ENCODE measurements around the gene WNT7A.

WNT7A gene

DNA sequence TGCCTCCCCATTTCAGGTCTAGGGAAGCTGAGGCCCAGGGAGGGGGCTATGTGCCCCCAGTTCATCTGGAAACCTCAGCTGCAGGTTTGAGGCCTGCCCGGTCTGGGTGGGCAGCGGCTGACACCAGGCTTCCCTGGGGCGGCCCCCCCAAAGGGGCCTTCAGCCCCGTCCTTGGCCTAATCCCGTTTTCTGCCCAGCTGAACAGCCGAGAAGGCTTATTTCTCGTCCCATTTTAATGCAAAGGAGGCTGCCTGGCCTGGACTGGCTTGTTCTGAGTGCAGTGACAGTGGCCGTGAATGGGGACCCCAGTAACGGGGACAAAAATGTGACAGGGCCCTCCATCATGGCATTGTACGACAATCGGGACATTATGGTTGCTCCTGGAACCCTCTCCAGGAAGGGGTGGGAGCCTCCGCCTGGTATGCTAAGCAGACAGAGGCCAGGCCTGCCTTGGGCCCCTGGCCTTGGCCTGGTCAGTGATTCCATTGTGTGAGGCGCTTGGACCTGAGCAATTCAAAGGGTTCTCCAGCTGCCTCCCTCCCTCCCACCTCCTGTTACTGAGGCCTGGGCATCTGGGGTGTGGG lies 93.9 kb downstream of the WNT7A start:
- DNase-seq (ENCODE audit: low read depth): no peak
- TF ChIP-seq, protein P1, sequence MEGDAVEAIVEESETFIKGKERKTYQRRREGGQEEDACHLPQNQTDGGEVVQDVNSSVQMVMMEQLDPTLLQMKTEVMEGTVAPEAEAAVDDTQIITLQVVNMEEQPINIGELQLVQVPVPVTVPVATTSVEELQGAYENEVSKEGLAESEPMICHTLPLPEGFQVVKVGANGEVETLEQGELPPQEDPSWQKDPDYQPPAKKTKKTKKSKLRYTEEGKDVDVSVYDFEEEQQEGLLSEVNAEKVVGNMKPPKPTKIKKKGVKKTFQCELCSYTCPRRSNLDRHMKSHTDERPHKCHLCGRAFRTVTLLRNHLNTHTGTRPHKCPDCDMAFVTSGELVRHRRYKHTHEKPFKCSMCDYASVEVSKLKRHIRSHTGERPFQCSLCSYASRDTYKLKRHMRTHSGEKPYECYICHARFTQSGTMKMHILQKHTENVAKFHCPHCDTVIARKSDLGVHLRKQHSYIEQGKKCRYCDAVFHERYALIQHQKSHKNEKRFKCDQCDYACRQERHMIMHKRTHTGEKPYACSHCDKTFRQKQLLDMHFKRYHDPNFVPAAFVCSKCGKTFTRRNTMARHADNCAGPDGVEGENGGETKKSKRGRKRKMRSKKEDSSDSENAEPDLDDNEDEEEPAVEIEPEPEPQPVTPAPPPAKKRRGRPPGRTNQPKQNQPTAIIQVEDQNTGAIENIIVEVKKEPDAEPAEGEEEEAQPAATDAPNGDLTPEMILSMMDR (IDR thresholded peaks at IDR 0.05; ENCODE audit: low read length, missing control alignments): no peak
- H3K4me3 ChIP-seq (replicated peaks; ENCODE audit: low read depth, low read length): no peak overlapping the region

DNA sequence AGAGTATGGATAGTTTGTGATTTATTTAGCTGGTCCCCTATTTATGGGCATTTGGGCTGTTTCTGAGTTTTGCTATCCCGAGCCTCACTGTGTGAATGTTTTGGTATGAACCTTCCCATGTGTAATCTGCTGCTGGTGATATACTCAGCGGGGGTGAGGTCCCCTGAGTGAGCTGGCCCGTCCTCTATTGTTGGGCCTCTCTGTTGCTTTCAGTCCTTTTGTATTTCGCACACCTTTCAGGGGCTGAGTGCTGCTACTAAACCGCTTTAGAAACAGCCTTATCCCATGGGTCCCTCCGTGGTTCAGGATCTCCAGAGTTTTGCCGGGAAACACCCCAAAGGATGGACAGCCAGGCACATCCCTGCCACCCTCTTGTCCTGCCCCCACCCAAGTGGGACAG lies 94.5 kb downstream of the WNT7A start:
- no peak overlapping the region for H3K4me3 ChIP-seq (replicated peaks; ENCODE audit: low read depth, low read length)
- TF ChIP-seq, protein P1 (IDR thresholded peaks at IDR 0.05; ENCODE audit: low read length, missing control alignments): no peak
- no peak for DNase-seq (ENCODE audit: low read depth)

DNA sequence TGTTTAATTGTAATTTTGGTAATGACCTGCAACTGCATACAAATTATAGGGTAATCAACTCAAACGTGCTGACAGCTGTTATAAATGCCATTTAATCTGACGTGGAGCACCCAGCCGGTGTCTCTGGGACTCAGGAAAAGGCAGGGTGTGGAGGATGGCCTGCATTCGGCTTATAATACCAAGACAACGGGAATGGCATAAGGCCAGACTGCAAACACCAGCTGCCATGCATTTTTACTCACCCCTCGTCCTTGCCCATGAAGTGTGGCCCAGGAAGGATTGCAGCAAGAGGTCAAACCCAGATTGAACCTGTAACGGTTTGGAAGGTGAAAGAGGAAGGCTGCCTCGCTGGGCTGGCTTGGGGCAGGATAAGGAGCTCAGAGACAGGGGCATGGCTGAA lies 96.4 kb downstream of the WNT7A start:
- DNase-seq (ENCODE audit: low read depth): no peak
- TF ChIP-seq, protein P1 (IDR thresholded peaks at IDR 0.05; ENCODE audit: low read length, missing control alignments): no peak
- H3K4me3 ChIP-seq (replicated peaks; ENCODE audit: low read depth, low read length): no peak overlapping the region

DNA sequence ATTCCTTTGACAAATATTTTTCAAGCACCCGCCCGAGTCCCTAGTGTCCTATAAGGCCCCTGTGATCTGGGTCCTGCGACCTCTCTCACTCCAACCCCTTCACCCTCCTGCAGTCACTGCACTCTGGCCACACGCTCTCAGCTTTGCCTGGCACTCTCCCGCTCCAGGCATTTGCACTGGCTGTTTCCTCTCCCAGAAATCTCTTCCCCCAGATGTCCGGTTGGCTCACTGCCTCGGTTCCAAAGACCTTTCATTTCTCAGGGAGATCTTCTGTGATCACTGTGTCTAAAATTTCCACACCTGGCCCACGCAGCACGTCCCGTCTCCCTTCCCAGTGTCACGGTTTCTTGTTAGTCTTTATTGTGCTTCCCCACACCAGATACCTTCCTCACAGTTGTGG lies 97.4 kb downstream of the WNT7A start:
- TF ChIP-seq, protein P1 (IDR thresholded peaks at IDR 0.05; ENCODE audit: low read length, missing control alignments): no peak
- H3K4me3 ChIP-seq (replicated peaks; ENCODE audit: low read depth, low read length): no peak overlapping the region
- no peak for DNase-seq (ENCODE audit: low read depth)

DNA sequence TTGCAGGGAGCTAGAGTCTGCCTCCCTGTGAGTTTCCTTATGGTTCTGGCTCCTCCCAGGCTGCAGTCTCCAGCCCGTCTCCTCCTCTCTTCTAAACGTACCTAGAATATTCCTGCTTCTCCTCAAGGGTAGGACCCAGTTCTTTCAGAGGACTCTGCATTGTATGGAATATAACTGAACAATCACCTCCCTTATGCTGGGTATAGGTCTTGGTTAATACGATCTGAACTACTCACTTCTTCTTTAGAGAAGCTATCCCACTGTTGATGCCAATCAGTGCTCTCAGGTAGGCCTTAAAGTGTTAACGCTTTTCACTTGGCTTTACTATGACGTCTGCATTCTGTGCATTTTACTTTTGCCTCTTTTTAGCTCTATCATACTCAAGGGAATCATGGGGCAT lies 98.5 kb downstream of the WNT7A start:
- H3K4me3 ChIP-seq (replicated peaks; ENCODE audit: low read depth, low read length): no peak overlapping the region
- TF ChIP-seq, protein P1 (IDR thresholded peaks at IDR 0.05; ENCODE audit: low read length, missing control alignments): no peak
- no peak for DNase-seq (ENCODE audit: low read depth)

DNA sequence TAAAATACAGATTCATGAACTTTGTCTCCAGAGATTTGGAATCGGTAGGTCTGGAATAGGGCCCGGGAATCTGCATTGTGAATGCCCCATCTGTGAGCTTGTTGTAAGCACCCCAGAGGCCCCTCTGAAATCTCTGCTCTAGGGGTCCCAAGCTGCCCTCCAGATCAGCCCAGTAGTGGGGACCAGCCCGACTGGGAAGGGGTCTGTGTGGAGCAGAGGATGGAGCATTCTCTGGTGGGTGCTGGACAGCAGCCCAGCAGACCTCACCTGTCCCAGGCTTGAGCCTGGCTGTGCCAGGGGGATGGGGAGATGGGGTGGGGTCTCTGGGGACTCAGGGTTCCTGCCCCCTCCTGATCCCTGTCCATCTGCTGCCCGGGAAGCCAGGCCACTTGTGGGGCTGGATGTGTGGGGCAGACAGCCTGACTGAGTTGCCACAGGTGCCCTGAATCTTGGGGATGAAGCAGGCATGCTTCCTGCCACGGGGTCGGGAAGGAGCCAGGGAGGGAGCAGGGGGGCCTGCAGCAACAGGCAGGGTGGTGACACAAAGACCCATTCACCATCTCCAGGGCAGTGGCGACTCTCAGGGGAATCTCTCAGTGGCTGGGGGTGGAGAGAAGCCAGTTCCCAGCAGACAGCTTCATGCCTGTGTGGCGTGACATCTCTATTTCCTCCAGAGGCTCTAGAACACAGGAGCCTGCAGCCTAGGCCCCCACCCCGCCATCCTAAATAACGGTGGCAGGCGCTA lies 99.3 kb downstream of the WNT7A start:
- no peak overlapping the region for H3K4me3 ChIP-seq (replicated peaks; ENCODE audit: low read depth, low read length)
- no peak for DNase-seq (ENCODE audit: low read depth)
- TF ChIP-seq, protein P1 (IDR thresholded peaks at IDR 0.05; ENCODE audit: low read length, missing control alignments): no peak
